Nucleus accumbens (tissue), 56 donors: ENCODE data around the gene EFNA5.
"Not testable (repeated sequence)": the region's sequence is repeated elsewhere in the genome, so short reads cannot be mapped to it uniquely, and the experiment has no call there.

Experiments used
- DNase-seq, 56 donors: peaks; one replicate each; lab custom pipeline; 2025; lab: John Stamatoyannopoulos, UW

The EFNA5 gene

DNA sequence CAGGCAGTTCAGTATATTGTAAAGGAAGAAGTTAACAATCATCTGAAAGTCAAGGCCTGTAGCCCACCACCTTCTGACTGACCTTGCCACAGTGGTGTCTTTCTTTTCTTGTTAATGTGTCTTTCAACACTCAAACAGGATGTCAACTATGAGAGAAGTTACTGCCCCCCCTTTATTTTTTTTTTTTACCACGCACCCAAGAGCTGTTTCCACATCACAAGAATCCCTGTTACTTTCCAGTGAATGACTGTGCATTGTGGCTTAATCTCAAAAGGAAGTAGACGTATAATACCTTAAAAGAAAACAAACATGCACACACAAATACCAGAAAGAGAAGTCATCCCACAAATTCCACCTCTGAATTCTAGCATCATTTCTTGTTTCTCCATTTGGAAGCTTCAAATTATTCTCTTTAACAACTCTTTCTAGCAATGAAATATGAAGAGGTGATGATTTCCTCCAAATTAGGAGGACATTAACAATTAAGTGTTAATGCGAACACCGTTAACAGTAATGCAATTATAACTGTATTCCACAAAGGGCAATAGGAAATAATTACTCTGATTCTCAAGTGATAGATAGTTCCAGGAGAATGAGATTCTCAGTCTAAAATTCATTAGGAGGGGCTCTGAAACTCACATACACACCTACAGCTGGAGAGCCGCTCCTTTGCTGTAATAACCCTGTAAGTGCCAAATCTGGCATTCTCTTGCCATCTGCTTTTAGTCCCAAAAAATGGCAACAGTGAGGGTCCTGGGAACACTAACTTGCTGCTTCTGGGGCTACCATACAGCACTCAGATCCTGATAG, 201.0 kb downstream of the EFNA5 start:
- DNase-seq: no peak

DNA sequence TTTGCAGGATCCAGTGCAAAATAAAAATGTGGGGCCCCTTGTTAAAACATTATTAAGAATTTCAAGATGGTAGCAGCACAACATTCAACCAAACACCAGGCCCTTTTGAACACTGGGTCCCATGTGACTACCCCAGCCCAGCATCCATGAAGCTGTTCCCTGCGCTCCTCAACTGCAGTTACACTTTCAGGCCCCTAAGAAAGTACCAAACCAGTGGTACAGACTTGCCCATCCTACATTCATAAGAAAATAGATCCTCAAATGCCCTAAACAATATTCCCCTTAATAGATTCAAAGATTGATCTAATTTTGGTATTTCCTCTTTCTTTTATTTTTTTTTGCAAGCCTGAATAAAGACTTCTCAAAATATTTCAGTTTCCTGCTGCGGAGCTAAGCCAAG, 201.7 kb downstream of the EFNA5 start:
- DNase-seq: no peak

GRCh38 chr5:107468276-107468675, 202.5 kb downstream of the EFNA5 start:
- no peak for DNase-seq

DNA sequence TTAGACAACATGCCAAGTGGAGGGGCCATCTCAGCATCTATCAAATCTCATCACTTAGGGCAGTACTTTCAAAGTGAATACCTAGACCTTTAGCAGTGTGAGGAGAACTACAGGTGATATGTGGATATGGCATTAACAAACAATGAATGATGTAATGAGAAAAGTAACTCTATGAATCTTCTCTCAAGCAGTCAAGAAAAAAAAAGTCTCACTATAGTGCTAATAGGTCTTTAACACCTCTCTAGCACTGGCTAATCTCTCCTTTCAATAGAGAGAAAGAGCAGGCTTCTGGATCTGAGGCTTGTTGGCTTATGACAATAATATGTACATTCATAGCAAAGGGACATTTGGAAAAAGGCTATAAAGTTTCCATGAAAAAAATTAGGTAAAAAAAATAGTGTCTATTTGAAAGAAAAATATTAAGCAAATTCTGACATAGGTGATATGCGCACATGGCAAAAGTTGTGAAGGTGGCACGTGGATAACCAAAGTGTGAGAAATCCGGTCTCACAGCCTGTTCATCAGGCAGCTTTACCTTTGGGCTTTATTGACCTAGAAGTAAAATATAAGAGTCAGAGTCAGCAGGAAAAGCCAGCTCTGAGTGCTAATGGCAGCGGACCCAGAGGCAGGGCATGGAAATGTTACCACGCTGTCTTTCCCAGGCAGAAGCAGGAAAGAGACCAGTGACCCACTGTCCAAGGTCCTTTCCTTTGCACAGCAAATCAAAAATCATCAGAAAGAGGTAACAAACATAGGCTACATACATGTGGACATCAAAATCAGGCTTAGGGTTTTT, 203.4 kb downstream of the EFNA5 start:
- DNase-seq: no peak

- DNase-seq: peak in 25 of 56 donors; percentile 0 to 67 (median 11)
These were observed 204.4 kb downstream of the EFNA5 start for GRCh38 chr5:107466233-107466769.

DNA sequence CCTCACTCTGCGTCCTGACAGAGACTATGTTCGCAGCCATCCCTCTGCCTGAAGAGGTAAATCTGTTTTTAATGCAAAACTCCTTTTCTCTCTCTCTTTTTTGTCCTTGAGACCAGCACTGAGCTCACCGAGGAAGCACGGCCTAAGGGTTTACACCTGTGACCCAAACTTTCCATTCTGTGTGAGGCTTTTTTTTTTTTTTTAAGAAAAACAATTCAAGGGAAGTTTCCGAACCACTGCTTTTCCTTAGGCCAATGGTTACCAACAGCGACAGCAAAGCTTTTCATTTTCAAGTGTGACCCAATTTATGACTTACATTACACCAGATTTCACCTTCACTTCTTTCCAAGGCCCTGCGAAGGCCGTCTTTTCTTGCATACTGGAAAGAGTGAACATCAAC, 205.9 kb downstream of the EFNA5 start:
- DNase-seq: no peak

DNA sequence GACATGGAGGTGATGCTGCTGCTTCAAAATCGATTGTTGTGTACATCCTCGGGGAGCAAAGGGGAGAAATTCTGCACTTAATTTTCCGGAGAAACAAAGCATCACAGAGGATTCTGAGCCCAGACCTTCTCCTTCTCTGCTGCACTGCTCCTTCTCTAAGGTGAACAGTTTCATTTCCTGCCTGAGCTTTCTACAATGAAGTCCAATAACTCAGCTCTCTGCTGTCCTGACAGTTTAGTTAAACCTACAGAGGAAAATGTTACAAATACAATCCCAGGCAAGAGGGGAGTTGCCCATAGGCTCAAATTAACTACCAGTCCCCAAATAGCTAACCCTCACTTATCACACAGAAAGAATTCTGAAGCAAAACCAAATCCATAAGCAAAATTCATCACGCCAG, 206.3 kb downstream of the EFNA5 start:
- no peak for DNase-seq

- DNase-seq: no peak
These were observed 207.0 kb downstream of the EFNA5 start for GRCh38 chr5:107463731-107464130.

GRCh38 chr5:107461770-107462169, 209.0 kb downstream of the EFNA5 start:
- DNase-seq: no peak

DNA sequence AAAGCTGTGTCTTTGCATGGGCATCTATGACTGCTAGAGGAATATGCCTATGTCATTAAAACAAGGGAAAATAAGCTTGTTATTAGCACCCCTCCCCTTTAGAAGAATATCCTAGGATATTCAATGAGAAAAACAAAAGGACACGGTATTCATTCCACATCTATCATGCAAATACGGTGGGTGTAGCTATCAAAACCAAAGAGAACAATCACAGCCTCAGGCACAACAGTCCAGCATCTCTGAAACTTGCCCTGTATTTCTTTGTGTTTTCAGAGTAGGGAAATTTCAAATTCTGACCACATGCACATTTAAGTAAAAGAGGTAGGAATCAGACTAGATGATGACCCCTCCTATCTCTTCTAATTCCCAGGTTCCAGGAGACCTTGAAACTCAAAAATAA, 209.9 kb downstream of the EFNA5 start:
- DNase-seq: no peak

DNA sequence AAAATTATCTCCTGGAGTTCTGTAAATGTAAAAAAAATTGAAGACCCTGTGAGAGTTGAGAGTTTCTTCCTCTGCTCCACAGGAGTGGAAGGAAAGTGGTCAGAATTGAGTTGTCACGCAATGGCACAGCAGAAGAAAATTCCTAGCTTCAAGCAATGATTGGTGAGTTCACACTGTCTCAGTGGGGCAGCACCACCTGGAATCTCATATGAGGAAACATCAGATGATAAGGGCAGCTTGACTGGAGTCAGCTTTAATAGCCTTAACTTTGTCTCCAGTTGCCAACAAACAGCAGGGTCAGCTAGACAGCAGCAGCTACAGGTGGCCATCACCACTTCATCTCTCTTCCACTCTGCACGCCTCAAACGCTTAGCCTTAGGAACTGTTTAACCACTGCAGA, 211.1 kb downstream of the EFNA5 start:
- DNase-seq: no peak

- DNase-seq: no peak
These were observed 212.4 kb downstream of the EFNA5 start for GRCh38 chr5:107458322-107458721.

- no peak for DNase-seq
These were observed 212.9 kb downstream of the EFNA5 start for GRCh38 chr5:107457881-107458280.

DNA sequence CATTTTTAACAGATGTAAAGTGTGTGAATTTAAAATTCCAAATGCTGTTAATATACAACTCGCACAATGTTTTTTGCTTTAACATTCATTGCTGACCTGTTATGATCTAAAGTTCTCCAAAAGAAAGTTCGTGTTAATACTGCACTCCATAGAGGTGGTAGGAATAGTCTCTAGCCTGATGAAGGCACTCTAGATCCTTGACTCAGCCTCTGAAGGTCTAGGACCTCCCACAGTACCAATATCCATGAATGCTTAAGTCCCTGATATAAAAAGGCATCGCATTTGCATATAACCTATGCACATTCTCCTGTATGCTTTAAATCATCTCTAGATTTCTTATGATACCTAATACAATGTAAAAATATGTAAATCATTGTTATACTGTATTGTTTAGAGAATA, 213.6 kb downstream of the EFNA5 start:
- DNase-seq: no peak

- DNase-seq: no peak
These were observed 214.4 kb downstream of the EFNA5 start for GRCh38 chr5:107456281-107456715.

- no peak for DNase-seq
These were observed 215.6 kb downstream of the EFNA5 start for GRCh38 chr5:107455111-107455544.

DNA sequence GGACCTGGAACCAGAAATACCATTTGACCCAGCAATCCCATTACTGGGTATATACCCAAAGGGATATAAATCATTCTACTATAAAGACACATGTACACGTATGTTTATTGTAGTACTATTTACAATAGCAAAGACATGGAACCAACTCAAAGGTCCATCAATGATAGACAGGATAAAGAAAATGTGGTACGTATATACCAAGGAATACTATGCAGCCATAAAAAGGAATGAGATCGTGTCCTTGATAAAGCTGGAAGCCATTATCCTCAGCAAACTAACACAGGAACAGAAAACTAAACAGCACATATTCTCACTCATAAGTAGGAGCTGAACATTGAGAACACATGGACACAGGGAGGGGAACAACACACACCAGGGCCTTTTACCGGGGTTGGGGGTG, 218.9 kb downstream of the EFNA5 start:
- not testable (repeated sequence) for DNase-seq

GRCh38 chr5:107451028-107451427, 219.7 kb downstream of the EFNA5 start:
- DNase-seq: no peak

DNA sequence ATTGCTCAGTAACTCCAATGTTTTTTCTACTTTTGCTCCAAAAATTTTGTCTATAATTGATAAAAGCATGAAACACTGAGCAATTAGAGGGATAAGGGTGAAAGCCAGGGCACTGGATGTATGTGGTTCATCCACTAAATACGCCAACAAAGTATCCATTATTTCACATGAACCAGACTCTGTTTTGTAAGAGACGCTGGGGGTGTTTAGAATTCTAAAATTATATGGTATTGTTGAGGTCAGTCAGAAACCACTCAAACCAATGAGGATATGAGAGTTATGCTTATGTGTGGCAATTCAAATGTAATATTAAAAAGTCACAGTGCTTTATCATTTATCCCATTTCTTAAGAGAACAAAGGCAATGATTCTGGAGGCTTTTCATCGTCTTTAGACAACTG, 220.2 kb downstream of the EFNA5 start:
- no peak for DNase-seq

- DNase-seq: no peak
These were observed 221.4 kb downstream of the EFNA5 start for GRCh38 chr5:107449369-107449768.

DNA sequence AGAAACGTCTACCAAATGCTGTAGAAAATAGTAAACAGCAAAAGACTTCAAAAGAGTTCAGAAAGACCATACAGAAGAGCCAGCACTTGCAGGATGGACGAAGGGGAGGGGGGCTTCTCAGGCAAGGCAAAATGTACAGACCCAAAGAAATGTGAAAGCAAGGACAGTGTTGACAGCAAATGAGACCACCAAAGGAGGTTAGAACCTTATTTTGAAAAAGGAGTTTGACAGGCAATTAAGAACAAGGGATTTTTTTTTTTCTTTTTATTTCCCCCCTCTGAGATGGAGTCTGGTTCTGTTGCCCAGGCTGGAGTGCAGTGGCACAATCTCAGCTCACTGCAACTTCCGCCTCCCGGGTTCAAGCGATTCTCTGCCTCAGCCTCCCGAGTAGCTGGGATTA, 223.2 kb downstream of the EFNA5 start:
- DNase-seq: no peak

- no peak for DNase-seq
These were observed 223.8 kb downstream of the EFNA5 start for GRCh38 chr5:107446972-107447371.
